IPS-15b (cell line): Measurements from ENCODE around the gene SPIN1.

Experiments used
- H3K27me3 ChIP-seq: one replicate; pipeline ENCODE4 v1.6.1; 2013; ENCODE audit warnings: low read length; ENCODE audit not compliant: control insufficient read depth, insufficient read depth
- H3K36me3 ChIP-seq: one replicate; pipeline ENCODE4 v1.6.1; 2013; ENCODE audit warnings: low read length; ENCODE audit not compliant: control insufficient read depth, insufficient read depth
- H3K4me1 ChIP-seq: one replicate; pipeline ENCODE4 v1.6.1; 2013; ENCODE audit warnings: mild to moderate bottlenecking, low read length; ENCODE audit not compliant: control insufficient read depth, insufficient read depth
- H3K4me3 ChIP-seq: one replicate; pipeline ENCODE4 v1.5.1; 2013; ENCODE audit warnings: low read depth, low read length
- H3K9ac ChIP-seq: one replicate; pipeline ENCODE4 v1.6.1; 2013; ENCODE audit warnings: low read depth, mild to moderate bottlenecking, low read length
- H3K9me3 ChIP-seq: one replicate; pipeline ENCODE4 v1.6.1; 2013; ENCODE audit warnings: mild to moderate bottlenecking, low read length; ENCODE audit not compliant: control insufficient read depth, insufficient read depth

The SPIN1 gene

GRCh38 chr9:88477300-88477751 lies 89.1 kb downstream of the SPIN1 start:
- Histone ChIP-seq H3K9me3 (no peaks in the 10 kb centered on the region), H3K4me1 (no peaks in the 10 kb centered on the region), H3K4me3 (no peak overlapping the region), H3K36me3 (peaks cover 4% of the 10 kb centered on the region), H3K27me3 (no peaks in the 10 kb centered on the region), H3K9ac (no peak overlapping the region)

DNA sequence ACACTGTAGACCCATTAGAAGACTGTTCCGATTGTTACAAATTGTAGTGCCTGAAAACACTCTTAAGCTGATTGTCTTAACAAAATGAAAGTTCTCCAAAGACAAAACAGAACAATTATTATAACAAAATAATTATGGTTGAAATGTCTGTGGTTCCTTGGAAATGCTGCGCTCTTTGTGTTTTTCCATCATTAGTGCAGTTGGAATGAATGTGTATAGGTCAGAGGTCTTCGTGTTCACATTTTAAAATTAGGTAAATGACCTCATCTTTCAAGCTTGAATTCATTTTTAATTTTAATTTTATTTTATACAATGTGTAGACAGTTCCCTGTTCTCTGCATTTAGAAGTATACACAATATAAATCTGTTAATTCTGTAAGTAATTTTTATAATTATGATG lies 90.0 kb downstream of the SPIN1 start:
- Histone ChIP-seq H3K4me1 (no peaks in the 10 kb centered on the region), H3K9me3 (no peaks in the 10 kb centered on the region), H3K9ac (no peak overlapping the region), H3K4me3 (no peak overlapping the region), H3K27me3 (no peaks in the 10 kb centered on the region), H3K36me3 (peaks cover 4% of the 10 kb centered on the region)

GRCh38 chr9:88481933-88482332 lies 93.7 kb downstream of the SPIN1 start:
- Histone ChIP-seq H3K27me3 (no peaks in the 10 kb centered on the region), H3K9ac (no peak overlapping the region), H3K4me1 (no peaks in the 10 kb centered on the region), H3K36me3 (no peaks in the 10 kb centered on the region), H3K4me3 (no peak overlapping the region), H3K9me3 (no peaks in the 10 kb centered on the region)

DNA sequence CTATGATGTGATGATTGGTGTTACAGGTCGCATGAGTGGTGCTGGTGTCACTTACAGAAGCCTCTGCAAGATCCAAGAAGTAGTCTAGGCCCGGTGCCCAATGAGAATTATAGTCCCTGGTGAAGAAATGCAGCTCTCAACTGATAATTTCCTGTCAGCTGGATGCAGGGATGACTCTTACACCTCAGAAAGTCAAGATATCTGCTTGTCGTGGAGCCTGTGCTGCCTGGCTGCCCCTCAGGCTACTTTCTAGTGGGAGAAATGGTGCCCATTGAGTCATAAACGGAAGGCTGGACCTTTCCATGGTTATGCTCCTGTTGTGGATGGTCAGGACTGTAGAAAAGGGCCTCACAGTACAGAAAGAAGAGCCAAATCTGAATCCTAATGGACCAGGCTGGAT lies 99.9 kb downstream of the SPIN1 start:
- Histone ChIP-seq H3K4me3 (no peak overlapping the region), H3K9me3 (no peaks in the 10 kb centered on the region), H3K36me3 (no peaks in the 10 kb centered on the region), H3K27me3 (no peaks in the 10 kb centered on the region), H3K4me1 (no peaks in the 10 kb centered on the region), H3K9ac (no peak overlapping the region)

DNA sequence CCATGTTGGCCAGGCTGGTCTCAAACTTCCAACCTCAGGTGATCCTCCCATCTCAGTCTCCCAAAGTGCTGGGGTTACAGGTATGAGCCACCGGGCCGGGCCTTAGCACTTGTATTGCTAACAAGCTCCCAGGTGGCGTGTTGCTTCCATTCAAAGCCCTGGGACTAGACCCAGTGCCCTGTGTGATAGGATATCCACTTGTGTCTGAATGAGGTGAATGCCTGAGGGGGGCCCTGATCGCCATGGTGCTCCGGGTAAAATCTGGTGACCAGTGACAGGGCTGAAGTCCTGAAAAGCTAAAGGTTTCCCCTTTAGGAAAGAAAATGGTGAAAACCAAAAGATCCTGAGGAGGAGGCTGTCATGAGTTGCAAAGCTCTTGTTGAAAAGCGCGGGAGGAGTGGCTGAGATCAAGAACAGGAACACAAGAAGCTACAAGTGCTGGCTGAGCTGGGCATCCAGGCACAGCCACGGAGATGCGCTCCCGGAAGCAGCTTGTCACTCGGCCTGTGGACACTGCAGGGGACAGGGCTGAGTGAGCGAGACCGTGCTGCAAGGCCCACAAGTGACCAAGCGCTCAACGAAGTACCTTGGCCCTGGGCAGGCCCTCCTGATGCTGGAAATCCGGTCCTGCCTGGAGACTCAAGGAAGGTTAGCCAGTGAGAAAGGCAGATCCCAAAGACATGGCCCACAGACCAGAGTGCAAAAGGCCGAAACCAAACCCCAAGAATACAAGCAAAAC lies 106.9 kb downstream of the SPIN1 start:
- no peaks in the 10 kb centered on the region for H3K27me3 ChIP-seq
- no peaks in the 10 kb centered on the region for H3K4me1 ChIP-seq
- H3K4me3 ChIP-seq, result no peak overlapping the region
- no peaks in the 10 kb centered on the region for H3K9me3 ChIP-seq
- no peak overlapping the region for H3K9ac ChIP-seq
- no peaks in the 10 kb centered on the region for H3K36me3 ChIP-seq

DNA sequence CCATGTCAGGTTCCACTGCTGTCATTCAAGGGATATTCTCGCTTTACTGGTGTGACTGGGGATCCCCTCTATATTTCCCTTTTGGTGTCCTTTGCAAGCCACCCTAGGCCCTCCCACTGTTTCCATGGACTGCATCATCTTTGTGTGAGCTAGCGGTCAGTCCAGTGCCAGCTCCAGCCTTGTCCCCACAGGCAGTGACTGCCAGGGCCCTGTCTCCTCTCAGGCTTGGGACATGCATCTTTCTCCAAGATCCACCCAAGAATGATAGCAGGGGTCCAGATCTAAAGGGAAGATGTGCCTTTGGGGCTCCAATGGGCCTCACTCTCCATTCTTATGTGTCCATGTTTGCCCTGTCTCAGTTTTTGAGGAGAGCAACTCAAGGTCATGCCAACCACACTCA lies 109.0 kb downstream of the SPIN1 start:
- no peak overlapping the region for H3K9ac ChIP-seq
- H3K36me3 ChIP-seq, result no peaks in the 10 kb centered on the region
- H3K27me3 ChIP-seq, result no peaks in the 10 kb centered on the region
- no peak overlapping the region for H3K4me3 ChIP-seq
- no peaks in the 10 kb centered on the region for H3K4me1 ChIP-seq
- no peaks in the 10 kb centered on the region for H3K9me3 ChIP-seq

DNA sequence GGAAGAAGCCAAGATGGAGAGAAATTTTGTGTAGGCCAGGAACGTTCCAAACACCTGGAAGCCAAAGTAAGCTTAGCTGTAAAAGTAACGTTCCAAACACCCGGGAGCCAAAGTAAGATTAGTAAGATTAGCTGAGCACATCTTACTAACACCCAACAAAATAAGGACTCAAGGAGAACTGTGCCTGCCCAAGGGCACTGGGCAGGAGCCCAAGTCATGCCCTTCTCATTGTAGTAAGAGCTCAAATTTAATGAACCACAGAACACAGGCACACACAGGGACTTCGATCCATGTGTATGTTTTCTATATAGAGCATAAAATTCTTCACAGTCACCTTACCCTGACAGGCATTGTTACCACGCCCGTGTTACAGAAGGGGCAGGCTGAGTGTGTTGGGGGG lies 110.6 kb downstream of the SPIN1 start:
- Histone ChIP-seq H3K27me3 (no peaks in the 10 kb centered on the region), H3K4me3 (no peak overlapping the region), H3K9me3 (no peaks in the 10 kb centered on the region)

DNA sequence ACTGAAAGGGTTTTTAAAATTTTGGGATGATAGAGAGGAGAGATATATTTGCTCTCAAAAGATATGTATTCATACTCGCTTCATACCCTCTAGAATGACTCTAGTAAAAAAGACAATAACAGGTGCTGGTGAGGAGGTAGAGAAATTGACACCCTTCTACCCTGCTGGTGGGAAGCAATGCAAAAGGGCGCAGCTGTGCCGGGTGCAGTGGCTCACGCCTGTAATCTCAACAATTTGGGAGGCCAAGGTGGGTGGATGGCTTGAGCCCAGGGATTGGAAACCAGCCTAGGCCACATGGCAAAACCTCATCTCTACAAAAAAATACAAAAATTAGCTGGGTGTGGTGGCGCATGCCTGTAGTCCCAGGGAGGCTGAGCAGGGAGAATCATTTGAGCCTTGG lies 112.8 kb downstream of the SPIN1 start:
- no peak overlapping the region for H3K4me3 ChIP-seq
- H3K9ac ChIP-seq, result no peak overlapping the region
- H3K27me3 ChIP-seq, result no peaks in the 10 kb centered on the region

More for the DNA sequence above, 110.6 kb downstream of the SPIN1 start:
- Histone ChIP-seq H3K36me3 (no peaks in the 10 kb centered on the region), H3K9ac (no peak overlapping the region), H3K4me1 (no peaks in the 10 kb centered on the region)

DNA sequence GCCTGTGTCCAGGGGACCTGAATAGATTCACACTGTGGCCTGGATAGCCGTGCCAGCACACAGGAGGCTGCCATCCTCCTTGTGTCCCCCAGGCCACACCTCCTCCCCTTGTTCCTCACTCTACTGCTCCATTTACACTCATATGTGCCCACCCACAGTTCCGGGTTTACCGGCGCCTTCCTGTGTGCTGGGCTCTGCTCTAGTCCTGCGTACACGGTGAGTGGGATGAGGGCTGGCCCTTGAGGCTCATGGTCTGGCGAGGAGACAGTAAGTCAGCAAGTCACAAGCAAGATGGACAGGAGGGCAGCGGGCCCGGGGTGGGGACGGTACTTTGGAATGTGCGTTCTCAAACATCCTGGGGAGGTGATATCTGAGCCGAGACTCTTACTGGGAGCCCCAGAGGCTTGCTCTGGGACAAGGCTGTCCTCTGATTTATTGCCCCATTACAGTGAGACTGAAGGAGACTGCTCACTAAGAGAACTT lies 114.3 kb downstream of the SPIN1 start:
- H3K36me3 ChIP-seq, result no peaks in the 10 kb centered on the region
- no peak overlapping the region for H3K9ac ChIP-seq
- H3K4me1 ChIP-seq, result no peaks in the 10 kb centered on the region
- H3K27me3 ChIP-seq, result no peaks in the 10 kb centered on the region
- no peak overlapping the region for H3K4me3 ChIP-seq
- no peaks in the 10 kb centered on the region for H3K9me3 ChIP-seq

More for the DNA sequence above, 112.8 kb downstream of the SPIN1 start:
- no peaks in the 10 kb centered on the region for H3K36me3 ChIP-seq
- no peaks in the 10 kb centered on the region for H3K4me1 ChIP-seq
- no peaks in the 10 kb centered on the region for H3K9me3 ChIP-seq

DNA sequence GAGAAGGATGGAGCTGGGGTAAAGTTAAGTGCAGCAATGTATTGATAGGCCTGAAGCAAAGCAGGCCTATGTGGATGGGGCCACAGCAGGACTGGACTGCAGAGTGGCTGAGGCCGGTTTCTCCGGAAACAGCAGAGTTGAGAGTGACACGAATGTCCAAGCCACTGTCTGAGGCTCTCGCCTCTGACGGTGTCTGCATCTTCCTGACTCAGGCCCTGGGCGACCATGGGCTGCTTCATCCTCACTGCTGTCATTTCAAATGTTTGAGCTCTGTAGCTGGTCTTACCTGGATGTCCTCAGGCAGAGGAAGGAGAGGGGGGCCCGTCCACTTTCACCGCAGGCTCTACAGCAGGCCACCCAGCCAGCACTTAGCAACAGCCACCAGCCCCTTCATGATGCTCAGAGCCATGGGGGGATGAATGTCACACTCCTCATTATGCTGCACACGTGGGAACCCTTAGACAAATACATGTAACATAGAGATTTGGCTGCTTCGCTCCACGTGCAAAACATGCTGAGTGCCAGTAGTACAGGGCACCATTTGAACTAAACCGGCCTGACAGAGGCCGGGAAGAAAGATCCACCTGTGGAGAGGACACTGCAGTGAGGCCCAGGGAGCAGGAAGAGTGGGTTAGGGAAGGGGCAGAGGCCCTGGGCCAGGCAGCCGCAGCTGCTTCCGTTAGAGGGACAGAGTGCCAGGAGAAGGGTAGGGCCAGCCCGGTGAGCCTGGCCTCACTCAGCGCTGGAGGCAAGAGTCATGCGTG lies 115.0 kb downstream of the SPIN1 start:
- no peak overlapping the region for H3K9ac ChIP-seq
- H3K27me3 ChIP-seq, result no peaks in the 10 kb centered on the region
- no peaks in the 10 kb centered on the region for H3K9me3 ChIP-seq
- H3K36me3 ChIP-seq, result no peaks in the 10 kb centered on the region
- H3K4me3 ChIP-seq, result no peak overlapping the region
- H3K4me1 ChIP-seq, result no peaks in the 10 kb centered on the region

GRCh38 chr9:88503845-88504764 lies 115.9 kb downstream of the SPIN1 start:
- no peaks in the 10 kb centered on the region for H3K36me3 ChIP-seq
- no peak overlapping the region for H3K4me3 ChIP-seq
- no peaks in the 10 kb centered on the region for H3K4me1 ChIP-seq
- no peaks in the 10 kb centered on the region for H3K27me3 ChIP-seq
- no peaks in the 10 kb centered on the region for H3K9me3 ChIP-seq
- no peak overlapping the region for H3K9ac ChIP-seq
